ENCODE results near the gene SEMA4G. TPM values are rescaled to one million over a fixed set of nuclear protein-coding genes. Genes with fewer than 3 reads are reported as not detected.

The SEMA4G gene
- total and polyA plus RNA-seq, 2 experiments from 2014 or later, result 5.3 to 8.5 TPM

GRCh38 chr10:100928039-100928438 lies 41.3 kb upstream of the SEMA4G start (continued):
- TF ChIP-seq JUNB (IDR thresholded peaks at IDR 0.05; ENCODE audit: unreplicated experiment), result no peak
- no peak for TF ChIP-seq EZH2 (IDR thresholded peaks at IDR 0.05; ENCODE audit: low read depth, unreplicated experiment)
- no peak for TF ChIP-seq ZNF331 (CRISPR knock-in tag; IDR thresholded peaks at IDR 0.05; ENCODE audit: low read depth)
- TF ChIP-seq ETS1 (IDR thresholded peaks at IDR 0.05), result no peak

GRCh38 chr10:100930368-100930767 lies 38.9 kb upstream of the SEMA4G start:
- H2AFZ ChIP-seq, result no peak overlapping the region
- H3K36me3 ChIP-seq (ENCODE audit: insufficient read depth), result peaks cover 33% of the 10 kb centered on the region
- no peaks in the 10 kb centered on the region for H3K27me3 ChIP-seq (ENCODE audit: insufficient read depth)
- DNase-seq (ENCODE audit: low spot score) (peak; percentile 26), ATAC-seq (no peak)
- Mint-ChIP-seq H3K4me3 (no peak overlapping the region), H3K9me3 (no peaks in the 10 kb centered on the region), H3K27ac (no peak overlapping the region), H3K36me3 (ENCODE audit: low read depth) (peaks cover 49% of the 10 kb centered on the region), H3K4me1 (peaks cover 5% of the 10 kb centered on the region; the same call in 2 of the 3 replicates), H3K27me3 (ENCODE audit: insufficient read depth, low read depth, poor library complexity) (no peaks in the 10 kb centered on the region)
- no peak for TF ChIP-seq REST (IDR thresholded peaks at IDR 0.05; ENCODE audit: unreplicated experiment)
- no peak for TF ChIP-seq CTCF (conservative IDR thresholded peaks at IDR 0.05; ENCODE audit: low read depth in 2 of 2)
- no peak for TF ChIP-seq CREB1 (CRISPR knock-in tag; IDR thresholded peaks at IDR 0.05; ENCODE audit: low read depth)
- TF ChIP-seq STAT1 (IDR thresholded peaks at IDR 0.05; ENCODE audit: unreplicated experiment), result no peak
- no peak for TF ChIP-seq ZNF114 (CRISPR knock-in tag; IDR thresholded peaks at IDR 0.05)
- H3K4me1 ChIP-seq (ENCODE audit: insufficient read depth), result no peaks in the 10 kb centered on the region
- no peaks in the 10 kb centered on the region for H3F3A ChIP-seq (replicated peaks; ENCODE audit: low read depth)
- H3K9me2 ChIP-seq (ENCODE audit: insufficient read depth), result no peaks in the 10 kb centered on the region
- no peak overlapping the region for H3K4me3 ChIP-seq
- H3K79me2 ChIP-seq (replicated peaks; ENCODE audit: insufficient read depth), result no peaks in the 10 kb centered on the region
- no peak overlapping the region for H3K27ac ChIP-seq (ENCODE audit: low read depth)
- 0 out of 2 replicates have a peak, but pooled peaks cover 3% of the 10 kb centered on the region for H4K20me1 ChIP-seq (replicated peaks; ENCODE audit: insufficient read depth)
- H3K4me2 ChIP-seq, result no peak overlapping the region
